Measurements from ENCODE around the gene SRSF9. TPM values are rescaled to one million over a fixed set of nuclear protein-coding genes. Genes with fewer than 3 reads are reported as not detected.

Gene SRSF9
- total RNA-seq, 1 donor from 2014 or later: 76.3 TPM

GRCh38 chr12:120475643-120476042 is 6.1 kb upstream of the SRSF9 start:
- DNase-seq (ENCODE audit: low read depth): no peak
- Histone ChIP-seq H3K4me3 (ENCODE audit: low read depth, low read length) (no peak overlapping the region), H3K27me3 (ENCODE audit: control insufficient read depth, insufficient read depth, low read length) (no peaks in the 10 kb centered on the region), H3K36me3 (ENCODE audit: control insufficient read depth, insufficient read depth, low read length) (no peaks in the 10 kb centered on the region)
- no peak for TF ChIP-seq CTCF (IDR thresholded peaks at IDR 0.05; ENCODE audit: insufficient read depth, low read length, poor library complexity, severe bottlenecking)

- peak; percentile 79 for DNase-seq (ENCODE audit: low read depth)
- no peak for TF ChIP-seq CTCF (IDR thresholded peaks at IDR 0.05; ENCODE audit: insufficient read depth, low read length, poor library complexity, severe bottlenecking)
- Histone ChIP-seq H3K36me3 (ENCODE audit: control insufficient read depth, insufficient read depth, low read length) (no peaks in the 10 kb centered on the region), H3K4me3 (ENCODE audit: low read depth, low read length) (no peak overlapping the region), H3K27me3 (ENCODE audit: control insufficient read depth, insufficient read depth, low read length) (no peaks in the 10 kb centered on the region)
These were observed 5.0 kb upstream of the SRSF9 start for GRCh38 chr12:120474616-120474960.

- DNase-seq (ENCODE audit: low read depth): no peak
- Histone ChIP-seq H3K27me3 (ENCODE audit: control insufficient read depth, insufficient read depth, low read length) (no peaks in the 10 kb centered on the region), H3K36me3 (ENCODE audit: control insufficient read depth, insufficient read depth, low read length) (no peaks in the 10 kb centered on the region), H3K4me3 (ENCODE audit: low read depth, low read length) (no peak overlapping the region)
- TF ChIP-seq CTCF (IDR thresholded peaks at IDR 0.05; ENCODE audit: insufficient read depth, low read length, poor library complexity, severe bottlenecking): no peak
These were observed 4.5 kb upstream of the SRSF9 start for GRCh38 chr12:120473807-120474615.

GRCh38 chr12:120472521-120472920 is 3.0 kb upstream of the SRSF9 start:
- H3K4me3 ChIP-seq (ENCODE audit: low read depth, low read length): no peak overlapping the region
- no peaks in the 10 kb centered on the region for H3K27me3 ChIP-seq (ENCODE audit: control insufficient read depth, insufficient read depth, low read length)
- H3K36me3 ChIP-seq (ENCODE audit: control insufficient read depth, insufficient read depth, low read length): no peaks in the 10 kb centered on the region
- no peak for DNase-seq (ENCODE audit: low read depth)
- TF ChIP-seq CTCF (IDR thresholded peaks at IDR 0.05; ENCODE audit: insufficient read depth, low read length, poor library complexity, severe bottlenecking): no peak

GRCh38 chr12:120470150-120470784 is 719 bp upstream of the SRSF9 start:
- no peaks in the 10 kb centered on the region for H3K36me3 ChIP-seq (ENCODE audit: control insufficient read depth, insufficient read depth, low read length)
- no peak for TF ChIP-seq CTCF (IDR thresholded peaks at IDR 0.05; ENCODE audit: insufficient read depth, low read length, poor library complexity, severe bottlenecking)
- no peak for DNase-seq (ENCODE audit: low read depth)
- peak overlapping the region; percentile 99 for H3K4me3 ChIP-seq (ENCODE audit: low read depth, low read length)
- H3K27me3 ChIP-seq (ENCODE audit: control insufficient read depth, insufficient read depth, low read length): no peaks in the 10 kb centered on the region

Measured in kidney epithelial cell (primary cell).